Stimulated activated CD8-positive, alpha-beta memory T cell treated with anti-CD3 and anti-CD28 coated beads, Interleukin-7, amount 100 ng/mL, for 4 hours (primary cell): Measurements from ENCODE around the gene SCLY.
"Not testable (repeated sequence)": the region's sequence is repeated elsewhere in the genome, so short reads cannot be mapped to it uniquely, and the experiment has no call there.

Experiments
- DNase-seq, 2 donors: peaks; one replicate each; pipeline ENCODE4 v3.0.0-alpha.2; 2020; ENCODE audit warnings: low read depth in 2 of 2

The SCLY gene

DNA sequence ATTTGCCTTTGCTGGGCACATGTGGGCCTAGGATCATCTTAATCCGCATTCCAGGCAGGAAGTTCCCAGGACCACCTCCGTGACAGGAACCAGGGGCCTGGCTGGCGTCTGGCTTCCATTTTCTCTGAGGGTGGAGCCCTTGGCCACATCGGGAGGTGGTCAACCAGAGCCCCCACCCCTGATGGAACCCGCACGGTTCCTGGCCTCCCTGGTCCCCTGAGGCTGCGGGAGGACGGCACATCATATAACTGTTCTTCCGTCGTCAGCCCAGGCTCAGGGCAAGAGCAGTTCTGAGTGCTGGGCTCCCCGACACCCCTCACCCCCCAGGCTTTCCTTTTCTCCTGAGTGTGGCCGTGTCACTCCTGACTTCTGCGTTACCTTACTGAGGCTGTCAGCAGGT is 52.8 kb downstream of the SCLY start:
- DNase-seq, result no peak

DNA sequence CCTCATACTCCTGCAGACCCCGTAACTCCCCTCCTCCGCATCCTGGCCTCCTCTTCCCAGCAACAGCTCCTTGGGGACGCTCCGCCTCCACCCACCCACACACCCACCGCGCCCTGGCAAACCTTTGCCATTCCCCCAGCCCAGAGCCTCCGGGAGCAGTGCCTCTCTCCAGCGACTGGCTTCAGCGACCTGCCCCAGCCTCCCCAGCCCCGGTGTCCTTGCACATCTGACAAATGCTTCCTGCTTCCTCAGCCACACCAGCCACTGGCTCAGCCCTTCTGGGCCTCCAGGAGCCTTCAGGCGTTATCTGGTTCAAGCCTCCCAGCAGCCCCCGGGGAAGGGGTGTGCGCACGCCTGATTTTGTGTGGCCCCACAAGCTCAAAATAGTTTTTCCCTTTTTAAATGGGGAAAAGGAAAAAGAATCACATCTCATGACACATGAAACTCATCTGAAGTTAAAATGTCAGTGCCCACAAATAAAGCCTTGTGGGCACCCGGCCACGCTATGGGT is 53.6 kb downstream of the SCLY start:
- no peak for DNase-seq

DNA sequence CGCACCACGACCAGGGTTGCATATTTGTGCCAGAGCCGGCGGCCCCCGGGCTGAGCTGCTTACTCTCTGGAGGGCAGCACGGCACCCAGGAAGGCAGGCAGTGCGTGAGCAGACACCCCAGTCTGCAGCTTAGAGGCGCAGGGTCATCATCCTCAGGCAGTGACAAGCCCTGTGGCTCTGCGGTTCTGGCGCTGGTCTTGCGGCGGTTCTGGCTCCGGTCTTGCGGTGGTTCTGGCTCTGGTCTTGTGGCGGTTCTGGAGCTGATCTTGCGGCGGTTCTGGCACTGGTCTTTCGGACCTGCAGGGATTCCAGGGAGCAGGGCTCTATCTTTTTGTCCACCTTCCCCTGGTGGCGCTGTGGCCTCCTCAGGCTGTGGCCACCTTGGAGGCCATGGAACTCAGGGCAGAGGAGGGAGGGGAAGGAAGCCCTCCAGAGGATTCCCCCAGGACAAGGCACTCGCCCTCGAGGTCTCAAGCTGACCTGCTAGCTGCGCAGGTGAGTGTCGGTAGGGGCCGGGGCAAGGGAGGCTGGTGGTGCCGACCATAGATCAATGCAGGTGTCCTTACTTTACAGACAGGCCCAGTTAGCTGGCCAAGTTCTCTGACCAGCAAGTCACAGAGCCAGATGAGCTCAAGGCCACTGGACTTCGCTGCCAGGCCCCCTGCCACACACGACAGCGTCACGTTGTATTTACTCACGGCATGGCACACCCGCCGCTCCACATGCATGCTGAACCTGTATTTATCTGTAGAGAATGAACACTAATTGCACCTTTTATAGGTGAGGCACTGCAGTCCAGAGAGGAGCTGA is 54.3 kb downstream of the SCLY start:
- no peak for DNase-seq

DNA sequence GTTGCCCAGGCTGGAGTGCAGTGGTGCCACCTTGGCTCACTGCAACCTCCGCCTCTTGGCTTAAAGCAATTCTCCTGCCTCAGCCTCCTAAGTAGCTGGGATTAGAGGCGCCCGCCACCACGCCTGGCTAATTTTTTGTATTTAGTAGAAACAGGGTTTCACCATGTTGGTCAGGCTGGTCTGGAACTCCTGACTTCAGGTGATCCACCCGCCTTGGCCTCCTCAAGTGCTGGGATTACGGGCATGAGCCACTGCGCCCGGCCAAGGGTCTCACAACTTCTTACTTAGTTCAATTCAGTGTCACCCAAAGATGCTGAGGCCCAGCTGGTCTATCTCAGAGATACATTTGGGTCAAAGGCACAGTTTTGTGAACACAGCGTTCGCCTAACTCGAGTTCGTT is 54.9 kb downstream of the SCLY start:
- not testable (repeated sequence) for DNase-seq

DNA sequence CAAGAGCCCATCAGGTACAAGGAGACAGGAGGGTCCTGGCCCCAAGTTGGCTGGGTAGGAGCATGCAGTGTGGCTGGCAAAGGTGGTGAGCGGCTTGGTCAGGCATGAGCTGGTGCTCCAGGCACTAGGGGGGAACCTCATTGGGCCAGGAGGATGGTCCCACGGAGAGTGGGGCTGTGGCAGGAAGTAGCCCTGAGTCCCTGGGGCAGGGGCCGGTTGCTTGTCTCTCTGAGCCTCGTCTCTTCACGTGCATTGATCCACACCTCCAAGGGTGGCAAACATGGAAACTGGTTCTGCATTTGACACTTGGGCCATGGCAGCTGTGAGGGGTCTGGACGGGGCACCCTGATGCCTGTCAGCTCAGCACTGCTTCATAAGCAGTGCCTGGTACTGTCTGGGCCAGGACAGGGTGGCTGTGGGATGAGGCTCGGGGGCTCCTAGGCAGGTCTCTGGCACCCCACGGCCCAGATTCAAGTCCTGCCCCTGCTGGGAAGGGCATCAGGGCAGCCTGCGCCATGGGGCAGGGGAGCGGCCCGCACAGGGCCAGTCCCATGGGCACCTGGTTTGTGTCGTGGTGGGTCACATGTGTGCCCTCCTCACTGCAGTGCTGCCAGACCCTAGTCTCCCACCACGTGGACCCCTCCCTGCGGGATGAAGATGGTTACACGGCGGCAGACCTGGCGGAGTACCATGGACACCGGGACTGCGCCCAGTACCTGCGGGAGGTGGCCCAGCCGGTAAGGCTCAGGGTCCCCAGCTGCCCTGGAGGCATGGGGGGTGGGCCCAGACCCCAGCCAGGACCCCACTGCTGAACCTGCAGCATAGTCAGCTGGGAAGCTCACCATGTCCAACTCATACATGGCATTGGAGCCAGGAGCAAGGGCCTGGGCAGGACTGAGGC is 55.7 kb downstream of the SCLY start:
- DNase-seq, result no peak

DNA sequence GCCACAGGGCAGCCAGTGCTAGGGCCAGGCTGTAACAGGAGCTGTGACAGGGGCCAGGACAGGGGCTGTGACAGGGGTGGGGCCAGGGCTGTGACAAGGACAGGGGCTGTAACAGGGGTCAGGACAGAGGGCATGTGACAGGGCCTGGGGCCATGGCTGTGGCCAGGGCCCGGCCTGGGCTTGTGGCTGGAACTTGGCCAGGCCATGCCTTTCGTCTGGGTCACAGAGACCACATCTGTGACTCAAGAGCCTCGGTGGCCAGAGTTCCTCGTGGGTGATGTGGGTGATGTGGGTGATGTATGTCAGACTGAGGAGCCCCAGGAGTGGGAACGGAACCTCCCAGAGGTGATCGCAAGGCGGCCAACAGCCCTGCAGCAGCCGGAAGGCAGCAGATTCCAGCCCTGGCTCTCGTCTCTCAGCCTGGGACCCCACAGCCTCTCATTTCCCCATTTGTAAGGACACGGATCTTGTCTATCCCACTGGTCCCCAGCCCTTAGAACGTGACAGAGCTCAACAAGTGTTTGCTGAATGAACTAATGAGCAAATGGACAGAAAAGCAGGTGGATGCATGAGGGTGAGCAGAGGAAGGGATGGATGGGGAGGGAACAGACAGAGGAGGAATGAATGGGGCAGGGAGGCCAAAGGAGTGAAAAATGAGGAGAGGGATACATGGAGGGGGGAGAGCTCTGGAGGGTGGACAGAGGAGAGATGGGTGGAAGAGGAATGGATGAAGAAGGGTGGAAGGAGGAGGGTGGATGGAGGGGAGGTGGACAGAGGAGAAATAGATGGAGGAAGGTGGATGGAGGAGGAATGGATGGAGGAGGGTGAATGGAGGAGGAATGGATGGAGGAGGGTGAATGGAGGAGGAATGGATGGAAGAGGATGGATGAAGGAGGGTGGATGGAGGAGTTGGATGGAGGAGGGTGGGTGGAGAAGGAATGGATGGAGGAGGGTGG is 56.7 kb downstream of the SCLY start:
- no peak for DNase-seq

DNA sequence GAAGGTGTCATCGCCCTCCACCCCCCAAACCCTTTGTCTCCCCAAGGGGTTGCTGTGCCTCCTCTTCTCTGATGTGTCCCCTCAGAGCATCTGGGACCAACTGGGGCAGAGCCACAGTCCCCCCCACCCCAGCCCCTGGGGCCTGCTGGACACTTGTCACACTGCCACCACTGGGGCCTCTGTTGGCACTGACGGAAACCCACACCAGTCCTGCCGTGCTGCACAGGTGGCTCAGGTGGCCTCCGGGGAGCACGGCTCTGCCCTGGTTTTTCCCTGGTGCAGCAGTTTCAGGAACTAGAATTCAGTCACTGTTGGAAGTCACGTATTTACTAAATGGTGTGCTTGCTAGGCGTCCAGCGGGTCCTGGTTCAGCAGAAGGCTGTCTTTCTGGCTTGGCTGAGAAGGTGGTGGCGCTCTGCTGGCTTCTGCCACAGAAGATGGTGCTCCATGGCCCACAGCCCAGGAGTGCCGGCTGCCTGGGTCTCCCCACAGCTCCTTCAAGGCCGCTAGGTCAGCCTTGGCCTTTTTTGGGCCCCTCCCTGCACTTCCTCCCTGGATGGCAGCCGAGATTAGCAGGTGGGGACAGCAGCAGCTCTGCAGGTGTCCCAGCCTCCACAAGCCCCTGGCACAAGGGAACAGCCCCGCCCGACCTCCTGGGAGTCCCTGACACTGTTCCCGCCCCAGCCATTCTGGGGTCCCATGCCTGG is 59.1 kb downstream of the SCLY start:
- no peak for DNase-seq

DNA sequence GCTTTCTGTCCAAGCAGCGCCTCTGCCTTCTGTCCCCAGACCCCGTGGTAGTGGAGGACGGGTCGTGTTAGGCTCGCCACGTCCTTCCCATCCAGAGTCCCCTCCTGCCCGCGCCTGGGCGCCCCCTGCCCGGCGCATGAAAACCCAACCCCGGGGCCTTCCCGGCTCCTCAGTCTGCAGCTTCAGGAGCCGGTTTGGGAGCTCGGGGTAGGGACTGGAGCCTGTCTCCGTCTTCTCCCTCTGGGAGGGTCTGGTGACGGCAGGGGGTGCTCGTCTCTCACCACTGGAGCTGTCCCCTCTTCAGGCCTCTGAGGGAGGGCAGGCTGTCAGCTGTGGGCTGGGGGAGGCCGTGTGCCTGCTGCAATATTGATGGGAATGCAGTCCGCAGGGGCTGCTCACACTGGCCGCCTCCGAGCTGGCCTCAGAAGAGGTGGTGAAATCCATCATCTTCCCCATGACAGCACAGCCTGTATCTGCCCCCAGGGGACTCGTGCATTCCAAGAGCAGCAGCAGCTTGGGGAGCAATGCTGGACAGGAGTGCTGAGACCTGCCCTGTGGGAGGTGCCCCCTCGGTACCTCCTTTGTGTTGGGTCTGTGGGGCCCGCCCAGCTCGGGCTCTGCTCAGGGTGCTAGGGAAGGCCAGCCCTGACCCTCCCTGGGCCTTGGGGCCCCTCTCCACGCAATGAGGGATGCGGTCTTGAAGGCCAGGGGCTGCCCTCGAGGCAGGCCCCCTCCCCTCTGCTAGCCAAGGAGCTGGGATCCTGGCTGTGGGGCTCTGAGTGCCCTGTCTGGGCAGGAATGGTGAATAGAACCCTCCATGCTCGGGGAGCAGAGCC is 59.9 kb downstream of the SCLY start:
- DNase-seq, result no peak

DNA sequence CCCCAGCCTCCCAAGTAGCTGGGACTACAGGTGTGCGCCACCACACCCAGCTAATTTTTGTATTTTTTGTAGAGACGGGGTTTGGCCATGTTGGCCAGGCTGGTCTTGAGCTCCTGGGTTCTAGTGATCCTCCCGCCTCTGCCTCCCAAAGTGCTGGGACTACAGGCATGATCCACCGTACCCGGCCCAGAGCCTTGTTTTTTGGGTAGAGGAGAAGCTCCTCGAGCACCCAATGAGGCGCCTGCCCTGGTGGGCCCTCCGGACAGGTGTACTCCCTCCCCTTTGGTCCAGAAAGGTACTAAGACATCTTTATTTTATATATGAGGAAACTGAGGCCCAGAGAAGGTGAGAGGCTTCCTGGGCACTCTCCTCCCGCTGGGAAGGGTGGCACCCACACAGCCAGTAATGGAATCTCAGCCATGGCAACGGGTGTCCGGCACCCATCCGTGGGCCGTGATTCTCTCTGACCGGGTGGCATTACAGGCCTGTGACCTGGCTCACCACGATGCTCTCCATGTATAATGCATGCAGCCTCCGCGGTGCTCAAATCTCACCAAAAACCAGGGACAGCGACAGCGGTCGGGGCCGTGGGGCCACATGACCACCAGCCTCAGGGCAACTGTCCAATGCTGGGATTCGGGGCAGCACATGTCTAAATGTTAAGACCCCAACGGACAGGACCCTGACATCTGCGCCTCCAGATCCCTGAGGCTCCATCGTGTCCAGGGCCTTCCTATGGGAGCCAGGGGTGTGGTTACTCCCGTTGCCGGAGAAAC is 60.9 kb downstream of the SCLY start:
- no peak for DNase-seq

DNA sequence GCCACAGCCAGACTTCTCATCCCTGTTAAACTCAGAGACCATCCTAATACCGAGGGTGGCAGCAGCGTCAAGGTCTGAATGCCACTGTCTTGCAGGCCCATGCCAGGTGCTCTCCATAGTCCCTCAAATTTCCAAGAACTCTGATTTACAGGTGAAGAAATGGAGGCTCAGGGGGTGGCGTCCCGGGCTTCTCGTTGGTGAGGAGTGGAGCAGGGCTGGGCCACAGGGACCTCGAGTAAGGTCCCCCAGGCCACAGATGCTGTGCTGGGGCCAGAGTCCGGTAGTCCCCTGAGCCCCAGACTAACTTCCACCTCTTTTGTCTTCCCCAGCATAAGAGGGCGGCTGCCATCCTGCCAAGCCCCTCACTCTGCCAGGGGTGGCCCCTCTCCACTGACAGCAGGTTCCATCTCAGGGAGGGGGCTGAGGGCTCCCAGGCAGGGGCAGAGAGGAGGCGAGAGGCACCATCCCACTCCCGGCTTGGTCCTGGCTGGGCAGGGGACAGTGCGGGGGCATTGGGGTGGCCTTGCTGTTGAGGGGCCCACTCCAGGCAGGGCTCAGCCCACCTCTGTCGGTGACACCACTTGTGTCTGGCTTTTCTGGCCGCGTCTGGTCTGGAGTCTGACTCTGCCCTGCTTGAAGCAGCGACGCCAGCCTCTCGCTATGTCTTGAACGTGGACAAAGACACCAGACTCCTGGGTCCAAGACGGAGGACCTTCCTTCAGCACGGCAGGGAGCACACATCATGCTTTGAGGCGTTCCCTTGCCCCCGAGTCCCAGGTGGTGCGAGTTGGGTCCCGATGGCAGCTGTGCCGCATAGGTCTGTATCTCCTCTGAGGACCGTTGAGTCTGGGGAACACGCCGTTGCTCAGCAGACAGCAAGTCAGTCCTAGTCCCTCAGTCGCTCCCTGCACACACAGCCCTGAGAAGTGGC is 61.8 kb downstream of the SCLY start:
- no peak for DNase-seq

DNA sequence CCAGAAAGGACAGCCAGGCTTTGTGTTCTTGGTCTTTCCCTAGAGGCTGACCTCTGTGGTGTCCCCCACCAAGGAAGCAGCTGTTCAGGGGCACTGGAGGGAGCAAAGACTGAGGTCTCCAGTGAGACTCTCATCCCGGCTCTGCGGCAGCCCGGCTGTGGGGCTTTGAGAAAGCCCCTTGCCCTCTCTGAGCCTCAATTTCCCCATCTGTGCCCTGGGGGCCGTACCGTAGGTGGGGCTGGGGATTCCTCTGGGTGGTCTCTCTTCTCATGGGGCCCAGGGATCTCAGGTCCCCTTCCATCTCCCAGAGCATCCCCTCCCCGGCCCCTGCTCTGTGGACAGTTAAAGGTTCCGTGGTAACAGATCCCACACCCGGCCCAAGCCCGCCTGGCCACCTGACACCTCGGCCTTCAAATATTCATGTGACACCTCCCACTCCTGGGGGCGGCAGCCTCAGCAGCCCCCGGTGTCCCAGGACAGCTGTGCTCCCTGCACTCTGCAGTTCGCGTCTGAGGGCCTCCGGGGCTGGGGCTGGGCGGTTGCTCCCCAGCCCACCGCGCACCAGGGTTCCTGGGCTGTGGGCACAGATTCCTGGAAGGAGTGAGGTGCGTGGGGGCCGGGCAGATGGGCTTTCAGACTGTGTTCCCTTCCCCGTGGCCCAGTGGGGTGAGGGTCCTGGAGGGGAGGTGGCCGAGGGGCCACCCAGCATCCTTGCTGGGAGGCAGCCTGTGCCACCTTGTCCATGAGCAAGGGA is 62.6 kb downstream of the SCLY start:
- no peak for DNase-seq

DNA sequence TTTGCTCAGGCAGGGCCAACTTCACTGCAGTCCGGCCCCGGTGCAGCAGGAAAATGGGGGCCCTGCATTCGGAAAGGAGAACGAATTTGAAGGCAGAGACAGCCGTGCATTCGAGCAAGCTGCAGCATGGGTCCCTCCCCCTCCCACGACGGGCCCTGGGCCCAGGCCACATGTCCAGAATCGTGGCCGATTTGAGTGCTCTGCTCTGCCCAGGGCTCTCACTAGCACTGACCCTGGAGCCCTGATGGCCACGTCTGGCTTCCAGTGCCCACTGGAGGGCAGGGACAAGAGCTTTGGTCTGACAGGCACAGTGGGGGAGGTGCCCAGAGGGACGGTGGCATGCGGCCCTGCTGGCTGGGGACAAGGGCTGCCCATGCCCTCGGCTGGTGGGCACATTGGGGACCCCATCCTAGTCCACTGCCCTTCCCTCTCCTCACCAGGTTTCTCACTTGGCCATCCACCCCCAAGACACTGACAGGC is 63.2 kb downstream of the SCLY start:
- no peak for DNase-seq

DNA sequence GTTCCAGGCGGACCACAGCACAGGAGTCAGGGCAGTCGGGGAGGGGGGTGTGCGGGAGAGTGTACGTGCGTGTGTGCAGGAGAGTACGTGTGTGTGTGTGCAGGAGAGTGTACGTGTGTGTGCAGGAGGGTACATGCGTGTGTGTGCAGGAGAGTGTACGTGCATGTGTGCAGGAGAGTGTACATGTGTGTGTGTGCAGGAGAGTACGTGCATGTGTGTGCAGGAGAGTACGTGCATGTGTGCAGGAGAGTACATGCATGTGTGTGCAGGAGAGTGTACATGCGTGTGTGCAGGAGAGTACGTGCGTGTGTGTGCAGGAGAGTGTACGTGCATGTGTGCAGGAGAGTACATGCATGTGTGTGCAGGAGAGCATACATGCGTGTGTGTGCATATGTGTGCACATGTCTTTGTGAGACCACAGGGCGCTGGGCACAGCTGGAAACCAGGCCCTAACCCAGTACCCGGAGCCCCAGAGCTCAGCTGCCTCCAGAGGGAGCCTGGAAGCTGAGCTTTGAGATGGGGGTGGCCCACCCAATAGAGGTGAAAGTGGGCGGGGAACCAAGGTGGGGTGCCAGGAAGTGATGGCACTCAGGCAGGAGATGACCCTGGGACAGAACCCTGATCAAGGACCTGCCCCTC is 63.8 kb downstream of the SCLY start:
- no peak for DNase-seq

DNA sequence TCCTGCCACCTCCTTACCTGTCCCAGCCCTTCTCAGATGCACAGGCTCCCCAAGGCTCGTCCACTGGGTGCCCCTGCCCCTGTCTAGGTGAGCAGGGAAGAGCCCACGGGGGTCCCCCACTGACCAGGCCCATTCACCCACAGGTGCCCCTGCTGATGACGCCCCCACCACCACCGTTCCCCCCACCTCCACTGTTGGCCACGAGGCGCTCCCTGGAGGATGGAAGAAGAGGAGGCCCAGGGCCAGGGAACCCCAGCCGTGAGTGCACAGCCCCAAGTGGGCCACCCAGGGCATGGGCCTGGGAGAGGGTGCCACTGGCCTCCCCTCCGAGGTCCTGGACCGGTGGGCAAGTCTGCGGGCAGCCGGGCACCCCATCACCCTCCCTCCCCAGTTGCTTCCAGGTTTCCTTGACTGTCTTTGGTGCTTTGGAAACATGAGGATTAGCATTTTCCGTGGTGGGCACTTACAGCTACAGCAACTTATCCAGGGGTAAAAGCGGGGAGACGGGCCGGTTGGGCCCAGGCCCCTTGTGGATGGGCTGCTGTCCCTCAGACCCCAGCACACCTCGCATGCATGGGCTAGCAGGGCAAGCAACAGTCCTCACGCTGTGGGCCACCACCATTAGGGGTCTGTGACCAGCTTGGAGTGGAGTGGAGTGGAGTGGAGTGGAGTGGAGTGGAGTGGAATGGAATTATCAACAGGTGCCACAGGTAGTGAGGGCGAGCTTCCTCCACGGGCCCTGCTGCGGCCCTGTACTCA is 64.5 kb downstream of the SCLY start:
- no peak for DNase-seq

DNA sequence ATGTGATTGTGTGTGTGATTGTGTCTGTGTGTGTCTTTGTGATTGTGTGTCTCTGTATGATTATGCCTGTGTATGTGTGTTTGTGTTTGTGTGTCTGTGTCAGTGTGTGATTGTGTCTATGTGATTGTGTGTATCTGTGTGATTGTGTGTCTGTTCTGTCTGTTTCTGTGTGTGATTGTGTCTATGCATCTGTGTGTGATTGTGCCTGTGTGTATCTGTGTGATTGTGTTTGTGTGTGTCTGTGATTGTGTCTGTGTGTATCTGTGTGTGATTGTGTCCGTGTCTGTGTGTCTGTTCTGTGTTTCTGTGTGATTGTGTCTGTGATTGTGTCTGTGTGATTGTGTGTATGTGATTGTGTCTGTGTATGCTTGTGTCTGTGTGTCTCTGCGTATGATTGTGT is 65.5 kb downstream of the SCLY start:
- DNase-seq, result no peak

DNA sequence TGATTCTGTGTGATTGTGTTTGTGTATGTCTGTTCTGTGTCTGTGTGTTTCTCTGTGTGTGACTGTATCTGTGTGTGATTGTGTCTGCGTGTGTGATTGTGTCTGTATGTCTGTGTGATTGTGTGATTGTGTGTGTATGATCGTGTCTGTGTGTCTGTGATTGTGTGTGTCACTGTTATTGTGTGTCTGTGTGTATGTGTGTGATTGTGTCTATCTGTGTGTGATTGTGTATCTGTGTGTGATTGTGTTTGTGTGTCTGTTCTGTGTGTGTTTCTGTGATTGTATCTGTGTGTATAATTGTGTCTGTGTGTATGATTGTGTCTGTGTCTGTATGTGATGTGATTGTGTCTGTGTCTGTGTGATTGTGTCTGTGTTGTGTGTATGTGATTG is 66.0 kb downstream of the SCLY start:
- DNase-seq, result no peak
